Measurements from ENCODE around the gene SEC14L1.

- TF ChIP-seq GATA3 (IDR thresholded peaks at IDR 0.05; ENCODE audit: low read depth, low read length) (no peak), GATA2 (IDR thresholded peaks at IDR 0.05; ENCODE audit: low read depth, low read length) (no peak)
Observed at GRCh38 chr17:77178050-77178449, 37.3 kb downstream of the SEC14L1 start.

Data from SH-SY5Y (cell line).